GM19468 (cell line): Measurements from ENCODE around the gene DSCAML1.

Experiments used
- ATAC-seq: cut with Tn5 transposase; IDR thresholded peaks from one replicate; pipeline ENCODE4 v1.9.1; 2021; ENCODE audit warnings: mild to moderate bottlenecking, moderate library complexity, moderate number of reproducible peaks; ENCODE audit not compliant: unreplicated experiment; ENCODE audit errors: extremely low read depth

Gene DSCAML1

GRCh38 chr11:117426941-117427340, 370.1 kb downstream of the DSCAML1 start:
- no peak for ATAC-seq

GRCh38 chr11:117426297-117426685, 370.7 kb downstream of the DSCAML1 start:
- ATAC-seq = no peak

GRCh38 chr11:117425679-117426296, 371.2 kb downstream of the DSCAML1 start:
- no peak for ATAC-seq

- ATAC-seq = no peak
These were observed 372.2 kb downstream of the DSCAML1 start for GRCh38 chr11:117424781-117425180.

- no peak for ATAC-seq
These were observed 373.9 kb downstream of the DSCAML1 start for GRCh38 chr11:117423046-117423575.

- no peak for ATAC-seq
These were observed 375.5 kb downstream of the DSCAML1 start for GRCh38 chr11:117421476-117421875.

GRCh38 chr11:117421041-117421440, 376.0 kb downstream of the DSCAML1 start:
- ATAC-seq = no peak

GRCh38 chr11:117420598-117420997, 376.4 kb downstream of the DSCAML1 start:
- no peak for ATAC-seq

- ATAC-seq = no peak
These were observed 376.9 kb downstream of the DSCAML1 start for GRCh38 chr11:117420143-117420485.

GRCh38 chr11:117419482-117420142, 377.4 kb downstream of the DSCAML1 start:
- ATAC-seq = no peak

GRCh38 chr11:117418737-117419481, 378.1 kb downstream of the DSCAML1 start:
- ATAC-seq = no peak

- no peak for ATAC-seq
These were observed 379.2 kb downstream of the DSCAML1 start for GRCh38 chr11:117417856-117418255.

GRCh38 chr11:117417342-117417741, 379.7 kb downstream of the DSCAML1 start:
- ATAC-seq = no peak

GRCh38 chr11:117415358-117415896, 381.6 kb downstream of the DSCAML1 start:
- ATAC-seq = no peak

GRCh38 chr11:117414724-117415123, 382.3 kb downstream of the DSCAML1 start:
- no peak for ATAC-seq

- no peak for ATAC-seq
These were observed 383.4 kb downstream of the DSCAML1 start for GRCh38 chr11:117413616-117414015.

GRCh38 chr11:117412653-117413275, 384.3 kb downstream of the DSCAML1 start:
- ATAC-seq = no peak

- no peak for ATAC-seq
These were observed 384.8 kb downstream of the DSCAML1 start for GRCh38 chr11:117412176-117412575.

GRCh38 chr11:117411736-117412135, 385.3 kb downstream of the DSCAML1 start:
- no peak for ATAC-seq

GRCh38 chr11:117410861-117411710, 385.9 kb downstream of the DSCAML1 start:
- no peak for ATAC-seq
